HCT116 (cell line): ENCODE results near the gene TRAF5. TPM values are rescaled to one million over a fixed set of nuclear protein-coding genes. Genes with fewer than 3 reads are reported as not detected.

Source experiments
- ATAC-seq: fragments of 200-7000 bp; cut with Tn5 transposase; 2 replicates; pipeline ENCODE4 v1.9.1; 2020; ENCODE audit warnings: mild to moderate bottlenecking, moderate library complexity
- BruUV-seq: library from RNA; stranded (reverse); fragments of 400-500 nt; replicated peaks from 2 replicates; lab custom pipeline; 2021; lab: Mats Ljungman, UMichigan
- CTCF ChIA-PET: fragments of 300-600 bp; sonication (Branson Sonifier 250); formaldehyde crosslinking; loops from one replicate; lab custom pipeline; 2021; ENCODE audit warnings: antibody characterized with exemption; lab: Charles Lee
- POLR2A ChIA-PET: fragments of 300-600, 350-600 bp; sonication (Branson Sonifier 250); formaldehyde crosslinking; loops from one replicate; lab custom pipeline; 2021; ENCODE audit warnings: antibody characterized with exemption; lab: Charles Lee
- RAD21 ChIA-PET, 2 experiments: fragments of 300-600 bp; sonication (Branson Sonifier 250); formaldehyde crosslinking; loops; one replicate each; lab custom pipeline; 2023; ENCODE audit warnings: low total read pairs in 2 of 2; ENCODE audit not compliant: uncharacterized antibody in 2 of 2, unreplicated experiment in 2 of 2, low non-redundant PET in 1 of 2; lab: Charles Lee
- DNase-seq: peaks from one replicate; pipeline ENCODE4 v3.0.0-alpha.2; 2010; ENCODE audit warnings: low read depth, low spot score
- H2AFZ ChIP-seq: fragments of 200-600 bp; shearing (Covaris generic), sonication (generic); 2 replicates; pipeline ENCODE4 v1.6.1; 2017; ENCODE audit warnings: low read depth, mixed run types, mixed read lengths, antibody characterized with exemption, low read length; ENCODE audit not compliant: poor library complexity, severe bottlenecking
- H3K27ac ChIP-seq: 2 replicates; pipeline ENCODE4 v1.5.1; 2012; ENCODE audit warnings: low read depth, low read length
- H3K27me3 ChIP-seq: fragments of 200-600 bp; sonication (generic); 2 replicates; pipeline ENCODE4 v1.6.1; 2016; ENCODE audit warnings: mixed run types, low read length, mixed read lengths; ENCODE audit not compliant: insufficient read depth
- H3K36me3 ChIP-seq, 2 experiments: fragments of 200-500 bp in 1 of 2; fragments of 200-600 bp in 1 of 2; sonication (Bioruptor generic) in 1 of 2; sonication (generic) in 1 of 2; 2 replicates each; pipeline versions ENCODE4 v1.5.1 to v1.6.1; 2014 to 2016; ENCODE audit warnings: low read length in 2 of 2, inconsistent platforms in 1 of 2, mixed read lengths in 1 of 2, mixed run types in 1 of 2; ENCODE audit not compliant: insufficient read depth in 2 of 2, control insufficient read depth in 1 of 2
- H3K4me1 ChIP-seq, 2 experiments: fragments of 200-600 bp in 1 of 2; sonication (generic) in 1 of 2; 2 replicates each; pipeline versions ENCODE4 v1.5.1 to v1.6.1; 2012 to 2017; ENCODE audit warnings: low read length in 2 of 2, inconsistent platforms in 1 of 2, mild to moderate bottlenecking in 1 of 2, mixed read lengths in 1 of 2, mixed run types in 1 of 2, moderate library complexity in 1 of 2; ENCODE audit not compliant: insufficient read depth in 2 of 2, control insufficient read depth in 1 of 2
- H3K4me2 ChIP-seq: fragments of 200-600 bp; sonication (generic); 2 replicates; pipeline ENCODE4 v1.6.1; 2017; ENCODE audit warnings: mixed run types, low read length, mixed read lengths
- H3K4me3 ChIP-seq, 2 experiments: fragments of 200-600 bp in 1 of 2; sonication (generic) in 1 of 2; replicated peaks in 1 of 2; 2 replicates each; pipeline ENCODE4 v1.5.1; 2011 to 2016; ENCODE audit warnings: low read length in 2 of 2, control low read depth in 1 of 2, low read depth in 1 of 2, mild to moderate bottlenecking in 1 of 2, mixed read lengths in 1 of 2, mixed run types in 1 of 2
- H3K79me2 ChIP-seq: fragments of 200-600 bp; sonication (generic); 2 replicates; pipeline ENCODE4 v1.6.1; 2017; ENCODE audit warnings: mild to moderate bottlenecking, mixed run types, low read length, moderate library complexity, mixed read lengths; ENCODE audit not compliant: insufficient read depth
- H3K9ac ChIP-seq: fragments of 200-600 bp; sonication (generic); 2 replicates; pipeline ENCODE4 v1.6.1; 2016; ENCODE audit warnings: low read length, mixed read lengths
- H3K9me2 ChIP-seq: fragments of 200-600 bp; sonication (generic), shearing (Covaris generic); 2 replicates; pipeline ENCODE4 v1.6.1; 2017; ENCODE audit warnings: mixed run types, mild to moderate bottlenecking, moderate library complexity; ENCODE audit not compliant: insufficient read depth
- H3K9me3 ChIP-seq, 2 experiments: fragments of 200-500 bp in 1 of 2; fragments of 200-600 bp in 1 of 2; sonication (Bioruptor generic) in 1 of 2; sonication (generic) in 1 of 2; 2 replicates each; pipeline ENCODE4 v1.6.1; 2014 to 2017; ENCODE audit warnings: low read length in 2 of 2, mixed read lengths in 2 of 2, inconsistent platforms in 1 of 2, low read depth in 1 of 2, mild to moderate bottlenecking in 1 of 2, mixed run types in 1 of 2, moderate library complexity in 1 of 2; ENCODE audit not compliant: control insufficient read depth in 1 of 2, insufficient read depth in 1 of 2
- H4K20me1 ChIP-seq: fragments of 200-600 bp; sonication (generic), shearing (Covaris generic); 2 replicates; pipeline ENCODE4 v1.6.1; 2017; ENCODE audit warnings: mixed run types, mild to moderate bottlenecking, moderate library complexity; ENCODE audit not compliant: insufficient read depth
- CEBPB ChIP-seq: IDR thresholded peaks from 2 replicates; pipeline ENCODE4 v1.6.1; 2012; ENCODE audit warnings: low read depth
- EGR1 ChIP-seq: IDR thresholded peaks from 2 replicates; pipeline ENCODE4 v1.6.1; 2012; ENCODE audit warnings: low read depth
- EZH2 ChIP-seq: fragments of 200-600 bp; sonication (generic); IDR thresholded peaks from 2 replicates; pipeline ENCODE4 v1.6.1; 2017; ENCODE audit warnings: antibody characterized with exemption, mixed run types
- FOSL1 ChIP-seq: IDR thresholded peaks from 2 replicates; pipeline ENCODE4 v1.6.1; 2012; ENCODE audit warnings: low read depth
- JUND ChIP-seq: IDR thresholded peaks from 2 replicates; pipeline ENCODE4 v1.6.1; 2012
- POLR2A ChIP-seq: IDR thresholded peaks from 2 replicates; pipeline ENCODE4 v1.7.0; 2011; ENCODE audit warnings: borderline replicate concordance; ENCODE audit not compliant: insufficient read depth, insufficient read length; ENCODE audit errors: extremely low read depth
- RAD21 ChIP-seq: IDR thresholded peaks from 2 replicates; pipeline ENCODE4 v1.6.1; 2012; ENCODE audit warnings: low read depth, mild to moderate bottlenecking
- SIN3A ChIP-seq: IDR thresholded peaks from 2 replicates; pipeline ENCODE4 v1.6.1; 2012; ENCODE audit warnings: low read depth
- YY1 ChIP-seq: IDR thresholded peaks from 2 replicates; pipeline ENCODE4 v1.6.1; 2011; ENCODE audit warnings: low read length, low read depth, moderate library complexity, mild to moderate bottlenecking; ENCODE audit not compliant: insufficient replicate concordance; ENCODE audit errors: extremely low read depth
- ZFX ChIP-seq: fragments of 450-650 bp; IDR thresholded peaks from 2 replicates; pipeline ENCODE4 v1.6.1; 2017
- intact Hi-C: fragments of 100-400 bp; cut with micrococcal nuclease; formaldehyde crosslinking; loops from 2 replicates; pipeline ENCODE4 v1.10.0; 2022
- total RNA-seq: library from RNA; stranded (reverse); gene quantifications from one replicate; pipeline ENCODE4 v1.2.1, GENCODE V29; 2021; ENCODE audit not compliant: unreplicated experiment
- TF ChIP-seq, protein P1 (sequence below): IDR thresholded peaks from 2 replicates; pipeline ENCODE4 v1.6.1; 2012; ENCODE audit warnings: low read depth
- TF ChIP-seq, protein P2 (sequence below): IDR thresholded peaks from 2 replicates; pipeline ENCODE4 v1.6.1; 2011; ENCODE audit warnings: mild to moderate bottlenecking, low read length, moderate library complexity; ENCODE audit not compliant: insufficient replicate concordance; ENCODE audit errors: extremely low read depth
- TF ChIP-seq, protein P3 (sequence below): IDR thresholded peaks from 2 replicates; pipeline ENCODE4 v1.6.1; 2012

Gene TRAF5
- total RNA-seq, 1 experiment from 2014 or later: 6.5 TPM

DNA sequence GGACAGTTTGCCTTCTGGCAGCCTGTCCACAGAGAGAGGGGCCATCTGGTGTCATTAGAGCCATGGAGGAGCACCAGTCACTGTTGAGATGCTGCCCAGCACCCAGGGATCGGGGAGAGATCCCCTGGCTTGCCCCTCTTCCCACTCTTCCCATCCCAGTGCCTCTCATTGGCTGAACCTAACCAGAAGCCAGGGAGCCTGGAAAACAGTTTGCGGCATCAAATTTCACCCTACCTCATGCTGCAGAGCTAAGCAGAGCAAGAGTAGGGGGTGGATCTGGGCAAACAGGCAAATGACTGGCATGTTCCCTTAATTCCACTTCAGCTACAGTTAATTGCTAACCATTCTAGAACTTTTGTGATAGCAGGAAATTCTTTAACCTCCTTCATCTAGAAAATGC is 19.1 kb downstream of the TRAF5 start:
- ChIA-PET CTCF (no interaction called here), RAD21 (no interaction called here), POLR2A (no interaction called here)
- H3K9me2 ChIP-seq: no peaks in the 10 kb centered on the region
- H3K27ac ChIP-seq: no peak overlapping the region
- intact Hi-C loops: no loop called here
- ATAC-seq (no peak), DNase-seq (no peak)
- H3K4me3 ChIP-seq: no peak overlapping the region
- H3K4me2 ChIP-seq: no peak overlapping the region
- no peaks in the 10 kb centered on the region for H3K79me2 ChIP-seq
- no peaks in the 10 kb centered on the region for H3K36me3 ChIP-seq
- no peak overlapping the region for H2AFZ ChIP-seq
- no peaks in the 10 kb centered on the region for H3K27me3 ChIP-seq
- H3K9ac ChIP-seq: no peak overlapping the region
- no peaks in the 10 kb centered on the region for H3K9me3 ChIP-seq
- TF ChIP-seq YY1 (no peak), CEBPB (no peak), RAD21 (no peak), POLR2A (no peak), EZH2 (no peak), EGR1 (no peak), JUND (no peak), SIN3A (no peak), FOSL1 (no peak), ZFX (no peak)
- TF ChIP-seq, protein P1, sequence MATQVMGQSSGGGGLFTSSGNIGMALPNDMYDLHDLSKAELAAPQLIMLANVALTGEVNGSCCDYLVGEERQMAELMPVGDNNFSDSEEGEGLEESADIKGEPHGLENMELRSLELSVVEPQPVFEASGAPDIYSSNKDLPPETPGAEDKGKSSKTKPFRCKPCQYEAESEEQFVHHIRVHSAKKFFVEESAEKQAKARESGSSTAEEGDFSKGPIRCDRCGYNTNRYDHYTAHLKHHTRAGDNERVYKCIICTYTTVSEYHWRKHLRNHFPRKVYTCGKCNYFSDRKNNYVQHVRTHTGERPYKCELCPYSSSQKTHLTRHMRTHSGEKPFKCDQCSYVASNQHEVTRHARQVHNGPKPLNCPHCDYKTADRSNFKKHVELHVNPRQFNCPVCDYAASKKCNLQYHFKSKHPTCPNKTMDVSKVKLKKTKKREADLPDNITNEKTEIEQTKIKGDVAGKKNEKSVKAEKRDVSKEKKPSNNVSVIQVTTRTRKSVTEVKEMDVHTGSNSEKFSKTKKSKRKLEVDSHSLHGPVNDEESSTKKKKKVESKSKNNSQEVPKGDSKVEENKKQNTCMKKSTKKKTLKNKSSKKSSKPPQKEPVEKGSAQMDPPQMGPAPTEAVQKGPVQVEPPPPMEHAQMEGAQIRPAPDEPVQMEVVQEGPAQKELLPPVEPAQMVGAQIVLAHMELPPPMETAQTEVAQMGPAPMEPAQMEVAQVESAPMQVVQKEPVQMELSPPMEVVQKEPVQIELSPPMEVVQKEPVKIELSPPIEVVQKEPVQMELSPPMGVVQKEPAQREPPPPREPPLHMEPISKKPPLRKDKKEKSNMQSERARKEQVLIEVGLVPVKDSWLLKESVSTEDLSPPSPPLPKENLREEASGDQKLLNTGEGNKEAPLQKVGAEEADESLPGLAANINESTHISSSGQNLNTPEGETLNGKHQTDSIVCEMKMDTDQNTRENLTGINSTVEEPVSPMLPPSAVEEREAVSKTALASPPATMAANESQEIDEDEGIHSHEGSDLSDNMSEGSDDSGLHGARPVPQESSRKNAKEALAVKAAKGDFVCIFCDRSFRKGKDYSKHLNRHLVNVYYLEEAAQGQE: no peak
- TF ChIP-seq, protein P2, sequence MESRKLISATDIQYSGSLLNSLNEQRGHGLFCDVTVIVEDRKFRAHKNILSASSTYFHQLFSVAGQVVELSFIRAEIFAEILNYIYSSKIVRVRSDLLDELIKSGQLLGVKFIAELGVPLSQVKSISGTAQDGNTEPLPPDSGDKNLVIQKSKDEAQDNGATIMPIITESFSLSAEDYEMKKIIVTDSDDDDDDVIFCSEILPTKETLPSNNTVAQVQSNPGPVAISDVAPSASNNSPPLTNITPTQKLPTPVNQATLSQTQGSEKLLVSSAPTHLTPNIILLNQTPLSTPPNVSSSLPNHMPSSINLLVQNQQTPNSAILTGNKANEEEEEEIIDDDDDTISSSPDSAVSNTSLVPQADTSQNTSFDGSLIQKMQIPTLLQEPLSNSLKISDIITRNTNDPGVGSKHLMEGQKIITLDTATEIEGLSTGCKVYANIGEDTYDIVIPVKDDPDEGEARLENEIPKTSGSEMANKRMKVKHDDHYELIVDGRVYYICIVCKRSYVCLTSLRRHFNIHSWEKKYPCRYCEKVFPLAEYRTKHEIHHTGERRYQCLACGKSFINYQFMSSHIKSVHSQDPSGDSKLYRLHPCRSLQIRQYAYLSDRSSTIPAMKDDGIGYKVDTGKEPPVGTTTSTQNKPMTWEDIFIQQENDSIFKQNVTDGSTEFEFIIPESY: no peak
- TF ChIP-seq, protein P3, sequence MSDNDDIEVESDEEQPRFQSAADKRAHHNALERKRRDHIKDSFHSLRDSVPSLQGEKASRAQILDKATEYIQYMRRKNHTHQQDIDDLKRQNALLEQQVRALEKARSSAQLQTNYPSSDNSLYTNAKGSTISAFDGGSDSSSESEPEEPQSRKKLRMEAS: no peak
- peaks cover 3 to 21% of the 10 kb centered on the region in 2 experiments; a peak in 2 of 4 replicates for H3K4me1 ChIP-seq
- H4K20me1 ChIP-seq: no peaks in the 10 kb centered on the region
- BruUV-seq: no TSS peak
